ENCODE data around the gene FGD3.

DNA sequence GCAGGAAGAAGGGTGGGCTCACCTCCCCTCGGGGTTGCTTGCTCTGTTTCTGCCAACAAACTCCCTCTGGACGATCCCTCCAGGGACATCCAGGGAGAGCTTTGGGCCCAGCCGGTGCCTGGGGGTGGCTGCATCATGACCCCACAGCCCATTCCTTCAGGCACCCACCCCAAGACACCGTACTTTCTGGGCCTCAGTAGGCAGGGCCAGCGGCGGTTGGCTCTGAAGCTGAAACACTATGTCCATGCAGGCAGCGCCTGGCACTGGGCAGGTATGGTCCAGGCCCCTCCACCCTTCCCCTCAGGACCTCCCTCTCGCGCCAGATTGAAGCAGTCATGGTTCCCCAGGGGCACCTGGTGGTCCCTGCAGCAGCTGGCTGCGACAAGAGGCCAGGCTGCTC, 92.7 kb downstream of the FGD3 start:
- no peak for TF ChIP-seq CTCF (IDR thresholded peaks at IDR 0.05)
- no peak for TF ChIP-seq ZFX (IDR thresholded peaks at IDR 0.05; ENCODE audit: borderline replicate concordance)
